AG10803 (cell line): ENCODE measurements around the gene LPP.

Experiments
- DNase-seq: peaks from one replicate; pipeline ENCODE4 v3.0.0; 2010; ENCODE audit warnings: low read depth
- H3K4me3 ChIP-seq: 2 replicates; pipeline ENCODE4 v1.5.1; 2011; ENCODE audit warnings: mild to moderate bottlenecking, low read length, control low read depth
- CTCF ChIP-seq: conservative IDR thresholded peaks from 2 replicates; pipeline ENCODE4 v1.5.1; 2011; ENCODE audit warnings: mild to moderate bottlenecking, low read length, control low read depth, inconsistent platforms

The LPP gene

GRCh38 chr3:188262488-188262887, 108.5 kb downstream of the LPP start:
- no peak overlapping the region for H3K4me3 ChIP-seq
- no peak for TF ChIP-seq CTCF
- no peak for DNase-seq

- peak; percentile 83 for DNase-seq
- no peak for TF ChIP-seq CTCF
- no peak overlapping the region for H3K4me3 ChIP-seq
Measured at GRCh38 chr3:188262913-188263683, 109.1 kb downstream of the LPP start.

GRCh38 chr3:188264226-188265207, 110.6 kb downstream of the LPP start:
- TF ChIP-seq CTCF: no peak
- peak; percentile 68 for DNase-seq
- peak overlapping the region; percentile 4; the same call in 1 of the 2 replicates for H3K4me3 ChIP-seq

- DNase-seq: peak; percentile 96
- H3K4me3 ChIP-seq: peak overlapping the region; percentile 56
- no peak for TF ChIP-seq CTCF
Measured at GRCh38 chr3:188266562-188267274, 112.8 kb downstream of the LPP start.

- no peak overlapping the region for H3K4me3 ChIP-seq
- no peak for DNase-seq
- TF ChIP-seq CTCF: no peak
Measured at GRCh38 chr3:188267790-188268335, 113.9 kb downstream of the LPP start.

- TF ChIP-seq CTCF: no peak
- DNase-seq: no peak
- no peak overlapping the region for H3K4me3 ChIP-seq
Measured at GRCh38 chr3:188268336-188268735, 114.4 kb downstream of the LPP start.
